ENCODE data around the gene CHST8.

CHST8 gene

GRCh38 chr19:33740811-33741396, 119.2 kb downstream of the CHST8 start:
- TF ChIP-seq REST (IDR thresholded peaks at IDR 0.05; ENCODE audit: insufficient replicate concordance, low read depth) (peak; percentile 97), SPI1 (IDR thresholded peaks at IDR 0.05; ENCODE audit: borderline replicate concordance, low read depth) (no peak)
- Histone ChIP-seq H3K27ac (replicated peaks) (no peak overlapping the region), H3K27me3 (ENCODE audit: insufficient read depth, poor library complexity, severe bottlenecking) (no peaks in the 10 kb centered on the region), H3K4me3 (replicated peaks; ENCODE audit: insufficient read depth, low read length) (no peak overlapping the region)
- DNase-seq (ENCODE audit: low read depth in 1 of 2, low spot score in 1 of 2) = peak; percentile 14 to 20

DNA sequence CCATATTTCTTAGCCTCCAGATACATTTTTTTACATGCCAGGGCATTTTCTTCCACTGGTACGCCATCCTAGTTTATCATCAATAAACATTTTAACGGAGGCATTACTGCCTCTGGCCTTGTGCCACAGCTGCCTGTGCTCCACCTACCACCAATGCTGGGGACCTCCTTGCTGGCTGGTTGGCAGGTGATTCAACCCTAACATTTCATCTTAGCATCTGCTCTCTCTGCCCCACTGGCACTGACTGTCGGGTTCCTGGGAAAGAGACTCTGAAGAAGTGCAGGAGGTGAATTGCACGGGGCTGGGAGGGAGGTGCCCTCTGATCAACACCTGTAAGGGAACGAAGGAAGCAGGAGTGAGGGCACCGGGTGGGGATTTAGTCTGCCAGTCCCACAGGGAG, 123.5 kb downstream of the CHST8 start:
- no peaks in the 10 kb centered on the region for H3K27me3 ChIP-seq (ENCODE audit: insufficient read depth, poor library complexity, severe bottlenecking)
- TF ChIP-seq REST (IDR thresholded peaks at IDR 0.05; ENCODE audit: insufficient replicate concordance, low read depth) (no peak), SPI1 (IDR thresholded peaks at IDR 0.05; ENCODE audit: borderline replicate concordance, low read depth) (no peak), GABPA (IDR thresholded peaks at IDR 0.05; ENCODE audit: low read depth) (no peak), POLR2AphosphoS5 (IDR thresholded peaks at IDR 0.05; ENCODE audit: low read depth) (no peak)
- TF ChIP-seq, protein P1, sequence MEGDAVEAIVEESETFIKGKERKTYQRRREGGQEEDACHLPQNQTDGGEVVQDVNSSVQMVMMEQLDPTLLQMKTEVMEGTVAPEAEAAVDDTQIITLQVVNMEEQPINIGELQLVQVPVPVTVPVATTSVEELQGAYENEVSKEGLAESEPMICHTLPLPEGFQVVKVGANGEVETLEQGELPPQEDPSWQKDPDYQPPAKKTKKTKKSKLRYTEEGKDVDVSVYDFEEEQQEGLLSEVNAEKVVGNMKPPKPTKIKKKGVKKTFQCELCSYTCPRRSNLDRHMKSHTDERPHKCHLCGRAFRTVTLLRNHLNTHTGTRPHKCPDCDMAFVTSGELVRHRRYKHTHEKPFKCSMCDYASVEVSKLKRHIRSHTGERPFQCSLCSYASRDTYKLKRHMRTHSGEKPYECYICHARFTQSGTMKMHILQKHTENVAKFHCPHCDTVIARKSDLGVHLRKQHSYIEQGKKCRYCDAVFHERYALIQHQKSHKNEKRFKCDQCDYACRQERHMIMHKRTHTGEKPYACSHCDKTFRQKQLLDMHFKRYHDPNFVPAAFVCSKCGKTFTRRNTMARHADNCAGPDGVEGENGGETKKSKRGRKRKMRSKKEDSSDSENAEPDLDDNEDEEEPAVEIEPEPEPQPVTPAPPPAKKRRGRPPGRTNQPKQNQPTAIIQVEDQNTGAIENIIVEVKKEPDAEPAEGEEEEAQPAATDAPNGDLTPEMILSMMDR (IDR thresholded peaks at IDR 0.05; ENCODE audit: insufficient read depth, low read length) = no peak
- H3K27ac ChIP-seq (replicated peaks) = no peak overlapping the region
- H3K4me3 ChIP-seq (replicated peaks; ENCODE audit: insufficient read depth, low read length) = no peak overlapping the region
- DNase-seq (ENCODE audit: low read depth in 1 of 2, low spot score in 1 of 2) = no peak

- TF ChIP-seq REST (IDR thresholded peaks at IDR 0.05; ENCODE audit: insufficient replicate concordance, low read depth) = no peak
- TF ChIP-seq, protein P1 (IDR thresholded peaks at IDR 0.05; ENCODE audit: insufficient read depth, low read length) = no peak
- no peak for TF ChIP-seq POLR2AphosphoS5 (IDR thresholded peaks at IDR 0.05; ENCODE audit: low read depth)
- no peak for TF ChIP-seq SPI1 (IDR thresholded peaks at IDR 0.05; ENCODE audit: borderline replicate concordance, low read depth)
- TF ChIP-seq GABPA (IDR thresholded peaks at IDR 0.05; ENCODE audit: low read depth) = no peak
- H3K4me3 ChIP-seq (replicated peaks; ENCODE audit: insufficient read depth, low read length) = no peak overlapping the region
- no peak for DNase-seq (ENCODE audit: low read depth in 1 of 2, low spot score in 1 of 2)
- no peak overlapping the region for H3K27ac ChIP-seq (replicated peaks)
- no peaks in the 10 kb centered on the region for H3K27me3 ChIP-seq (ENCODE audit: insufficient read depth, poor library complexity, severe bottlenecking)
Observed at GRCh38 chr19:33746159-33746558, 124.4 kb downstream of the CHST8 start.

All from HL-60 (cell line).